ENCODE data around the gene SOCS1.

DNA sequence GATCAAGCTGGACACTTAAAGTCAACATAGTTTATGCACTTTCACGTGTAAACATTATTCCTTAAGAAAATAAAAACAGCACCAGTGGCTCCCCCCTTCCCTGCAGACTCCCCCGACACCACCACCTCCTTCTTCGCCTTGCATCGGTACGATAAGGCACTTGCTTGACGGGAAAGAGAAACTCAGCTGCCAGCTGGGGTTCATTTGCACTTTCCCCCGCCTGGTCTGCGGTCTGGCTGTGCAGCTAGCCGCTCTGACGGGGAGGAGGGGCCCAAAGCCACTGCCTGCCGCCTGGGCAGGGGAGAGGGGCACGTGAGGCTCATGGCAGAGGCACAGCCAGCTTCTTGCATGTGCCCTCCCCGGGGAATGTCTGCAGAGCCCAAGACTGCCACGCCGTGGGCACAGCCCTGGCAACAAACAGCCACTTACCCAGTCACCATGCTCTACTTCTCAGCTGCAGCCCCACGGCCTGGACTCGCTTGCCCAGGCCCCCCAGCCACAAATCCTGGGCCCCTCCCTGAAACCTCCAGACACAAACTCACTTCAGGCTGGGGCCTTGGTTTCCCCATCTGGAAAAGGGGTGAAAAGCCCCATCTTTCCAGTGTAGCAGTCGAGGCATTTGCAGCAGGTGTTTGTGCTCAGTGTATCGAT, 41.6 kb upstream of the SOCS1 start:
- TF ChIP-seq, protein P1, sequence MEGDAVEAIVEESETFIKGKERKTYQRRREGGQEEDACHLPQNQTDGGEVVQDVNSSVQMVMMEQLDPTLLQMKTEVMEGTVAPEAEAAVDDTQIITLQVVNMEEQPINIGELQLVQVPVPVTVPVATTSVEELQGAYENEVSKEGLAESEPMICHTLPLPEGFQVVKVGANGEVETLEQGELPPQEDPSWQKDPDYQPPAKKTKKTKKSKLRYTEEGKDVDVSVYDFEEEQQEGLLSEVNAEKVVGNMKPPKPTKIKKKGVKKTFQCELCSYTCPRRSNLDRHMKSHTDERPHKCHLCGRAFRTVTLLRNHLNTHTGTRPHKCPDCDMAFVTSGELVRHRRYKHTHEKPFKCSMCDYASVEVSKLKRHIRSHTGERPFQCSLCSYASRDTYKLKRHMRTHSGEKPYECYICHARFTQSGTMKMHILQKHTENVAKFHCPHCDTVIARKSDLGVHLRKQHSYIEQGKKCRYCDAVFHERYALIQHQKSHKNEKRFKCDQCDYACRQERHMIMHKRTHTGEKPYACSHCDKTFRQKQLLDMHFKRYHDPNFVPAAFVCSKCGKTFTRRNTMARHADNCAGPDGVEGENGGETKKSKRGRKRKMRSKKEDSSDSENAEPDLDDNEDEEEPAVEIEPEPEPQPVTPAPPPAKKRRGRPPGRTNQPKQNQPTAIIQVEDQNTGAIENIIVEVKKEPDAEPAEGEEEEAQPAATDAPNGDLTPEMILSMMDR (IDR thresholded peaks at IDR 0.05) = no peak
- TF ChIP-seq EZH2phosphoT487 (IDR thresholded peaks at IDR 0.05) = no peak
- TF ChIP-seq EZH2 (IDR thresholded peaks at IDR 0.05) = no peak

Data from neural progenitor cell (in vitro differentiated cells).